Fibroblast of skin of back (primary cell): ENCODE results near the gene SHROOM3.
A peak's percentile ranks its signal among the peaks of the same experiment; 100 is the strongest.
"Not testable (repeated sequence)": the region's sequence is repeated elsewhere in the genome, so short reads cannot be mapped to it uniquely, and the experiment has no call there.

Experiments used
- DNase-seq: peaks from one replicate; pipeline ENCODE4 v3.0.0-alpha.2; 2013

Gene SHROOM3

GRCh38 chr4:76699751-76700310 lies 264.8 kb downstream of the SHROOM3 start:
- no peak for DNase-seq

GRCh38 chr4:76702440-76703122 lies 267.6 kb downstream of the SHROOM3 start:
- DNase-seq = no peak

GRCh38 chr4:76703123-76703490 lies 268.1 kb downstream of the SHROOM3 start:
- peak; percentile 77 for DNase-seq

- DNase-seq = peak; percentile 51
These were observed 268.6 kb downstream of the SHROOM3 start for GRCh38 chr4:76703676-76704075.

- DNase-seq = peak; percentile 87
These were observed 269.3 kb downstream of the SHROOM3 start for GRCh38 chr4:76704133-76704881.

GRCh38 chr4:76705472-76705871 lies 270.4 kb downstream of the SHROOM3 start:
- peak; percentile 84 for DNase-seq

GRCh38 chr4:76706581-76706980 lies 271.6 kb downstream of the SHROOM3 start:
- no peak for DNase-seq

- DNase-seq = peak; percentile 79
These were observed 274.1 kb downstream of the SHROOM3 start for GRCh38 chr4:76708971-76709771.

GRCh38 chr4:76709772-76710090 lies 274.7 kb downstream of the SHROOM3 start:
- no peak for DNase-seq

GRCh38 chr4:76712564-76712963 lies 277.5 kb downstream of the SHROOM3 start:
- peak; percentile 51 for DNase-seq

GRCh38 chr4:76714226-76714625 lies 279.2 kb downstream of the SHROOM3 start:
- DNase-seq = no peak

GRCh38 chr4:76716020-76716419 lies 281.0 kb downstream of the SHROOM3 start:
- no peak for DNase-seq

- DNase-seq = no peak
These were observed 281.6 kb downstream of the SHROOM3 start for GRCh38 chr4:76716658-76717057.

- no peak for DNase-seq
These were observed 282.4 kb downstream of the SHROOM3 start for GRCh38 chr4:76717431-76717830.

- DNase-seq = no peak
These were observed 283.0 kb downstream of the SHROOM3 start for GRCh38 chr4:76718021-76718420.

GRCh38 chr4:76718831-76719230 lies 283.8 kb downstream of the SHROOM3 start:
- DNase-seq = no peak

- no peak for DNase-seq
These were observed 285.1 kb downstream of the SHROOM3 start for GRCh38 chr4:76720121-76720520.

- DNase-seq = not testable (repeated sequence)
These were observed 287.1 kb downstream of the SHROOM3 start for GRCh38 chr4:76722146-76722545.

GRCh38 chr4:76722838-76723237 lies 287.8 kb downstream of the SHROOM3 start:
- no peak for DNase-seq

- no peak for DNase-seq
These were observed 288.3 kb downstream of the SHROOM3 start for GRCh38 chr4:76723373-76723772.

- peak; percentile 79 for DNase-seq
These were observed 288.9 kb downstream of the SHROOM3 start for GRCh38 chr4:76723924-76724323.

- DNase-seq = no peak
These were observed 290.0 kb downstream of the SHROOM3 start for GRCh38 chr4:76725039-76725438.

- peak; percentile 90 for DNase-seq
These were observed 291.1 kb downstream of the SHROOM3 start for GRCh38 chr4:76726176-76726575.
